CD4-positive, alpha-beta T cell treated with Interleukin-4 for 1 hour (primary cell): ENCODE results near the gene LSR.
"Not testable (repeated sequence)": the region's sequence is repeated elsewhere in the genome, so short reads cannot be mapped to it uniquely, and the experiment has no call there.

ENCODE experiments used
- DNase-seq, 2 donors: peaks; one replicate each; pipeline ENCODE4 v3.0.0-alpha.2; 2020 to 2022

Gene LSR

DNA sequence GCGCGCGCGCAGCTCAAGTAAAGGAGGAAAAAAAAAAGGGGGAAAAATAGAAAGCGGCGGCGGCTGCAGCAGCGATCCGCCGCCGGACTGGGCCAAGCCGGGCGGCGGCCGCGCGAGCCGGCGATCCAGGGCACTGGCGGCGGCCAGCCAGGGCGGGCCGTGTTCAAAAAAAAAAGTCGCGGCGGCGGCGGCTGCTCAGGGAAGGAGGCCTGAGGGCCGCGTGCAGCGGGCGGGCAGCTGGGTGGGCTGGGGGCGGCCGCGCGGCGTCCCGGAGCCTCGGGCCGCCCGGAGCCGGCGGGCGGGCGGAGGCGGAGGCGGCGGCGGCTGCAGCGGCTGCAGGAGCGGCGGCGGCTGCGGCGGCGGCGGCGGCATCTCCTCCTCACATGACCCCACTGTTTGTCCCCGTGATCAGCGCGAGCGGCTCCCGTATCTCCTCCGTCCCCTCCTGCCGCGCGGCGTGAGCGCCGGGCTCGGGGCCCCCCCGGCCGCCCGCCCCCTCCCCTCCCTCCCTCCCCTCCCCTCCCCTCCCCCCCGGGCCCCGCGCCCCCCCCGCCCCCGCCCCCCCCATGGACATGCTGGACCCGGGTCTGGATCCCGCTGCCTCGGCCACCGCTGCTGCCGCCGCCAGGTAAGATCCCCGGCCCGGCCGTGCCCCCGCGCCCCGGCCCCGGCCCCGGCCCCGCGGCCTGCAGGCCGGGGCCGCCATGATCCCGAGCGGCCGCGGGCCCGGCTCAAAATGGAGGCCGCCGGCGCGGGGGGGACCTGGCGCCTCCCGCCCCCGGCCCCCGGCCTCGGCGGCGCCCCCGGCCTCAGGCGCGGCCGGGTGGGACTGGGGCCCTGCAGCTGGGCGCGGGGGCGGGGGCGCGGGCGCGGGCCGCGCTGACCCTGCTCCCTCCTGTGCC is 20.0 kb downstream of the LSR start, which contains the start of gene USF2:
Gene USF2 (plus strand): TSS at position 427 of the 902 bp plus-strand sequence. CDS start 140 bp downstream, at position 567.
- DNase-seq = peak; percentile 63 to 72

DNA sequence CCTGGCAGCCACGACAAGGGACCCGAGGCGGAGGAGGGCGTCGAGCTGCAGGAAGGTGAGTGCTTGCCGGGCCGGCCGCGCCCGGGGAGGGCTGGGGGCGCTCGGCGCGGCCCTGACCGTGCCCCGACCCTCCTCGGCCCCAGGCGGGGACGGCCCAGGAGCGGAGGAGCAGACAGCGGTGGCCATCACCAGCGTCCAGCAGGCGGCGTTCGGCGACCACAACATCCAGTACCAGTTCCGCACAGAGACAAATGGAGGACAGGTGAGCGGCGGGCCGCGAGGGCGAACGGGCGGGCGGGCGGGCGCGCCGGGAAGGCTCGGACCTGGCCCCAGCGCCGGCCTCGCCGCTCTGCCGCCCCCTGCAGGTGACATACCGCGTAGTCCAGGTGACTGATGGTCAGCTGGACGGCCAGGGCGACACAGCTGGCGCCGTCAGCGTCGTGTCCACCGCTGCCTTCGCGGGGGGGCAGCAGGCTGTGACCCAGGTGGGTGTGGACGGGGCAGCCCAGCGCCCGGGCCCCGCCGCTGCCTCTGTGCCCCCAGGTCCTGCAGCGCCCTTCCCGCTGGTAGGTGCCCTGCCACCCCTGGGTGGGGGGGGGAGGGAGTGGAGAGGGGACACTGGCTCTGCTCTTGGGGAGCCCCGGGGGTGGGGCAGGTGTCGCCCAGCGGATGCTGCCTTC is 20.8 kb downstream of the LSR start:
- DNase-seq = peak; percentile 84 to 88

DNA sequence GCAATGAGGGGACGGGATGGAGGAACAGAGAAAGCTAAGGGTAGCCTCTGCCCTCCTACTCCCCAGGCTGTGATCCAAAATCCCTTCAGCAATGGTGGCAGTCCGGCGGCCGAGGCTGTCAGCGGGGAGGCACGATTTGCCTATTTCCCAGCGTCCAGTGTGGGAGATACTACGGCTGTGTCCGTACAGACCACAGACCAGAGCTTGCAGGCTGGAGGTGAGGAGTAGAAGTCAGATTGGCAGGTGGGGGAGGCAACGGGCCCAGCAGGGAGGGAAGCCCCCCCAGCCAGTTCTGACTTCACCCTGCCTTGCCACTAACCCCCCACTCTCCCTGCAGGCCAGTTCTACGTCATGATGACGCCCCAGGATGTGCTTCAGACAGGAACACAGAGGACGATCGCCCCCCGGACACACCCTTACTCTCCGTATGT is 21.6 kb downstream of the LSR start:
- DNase-seq = no peak

DNA sequence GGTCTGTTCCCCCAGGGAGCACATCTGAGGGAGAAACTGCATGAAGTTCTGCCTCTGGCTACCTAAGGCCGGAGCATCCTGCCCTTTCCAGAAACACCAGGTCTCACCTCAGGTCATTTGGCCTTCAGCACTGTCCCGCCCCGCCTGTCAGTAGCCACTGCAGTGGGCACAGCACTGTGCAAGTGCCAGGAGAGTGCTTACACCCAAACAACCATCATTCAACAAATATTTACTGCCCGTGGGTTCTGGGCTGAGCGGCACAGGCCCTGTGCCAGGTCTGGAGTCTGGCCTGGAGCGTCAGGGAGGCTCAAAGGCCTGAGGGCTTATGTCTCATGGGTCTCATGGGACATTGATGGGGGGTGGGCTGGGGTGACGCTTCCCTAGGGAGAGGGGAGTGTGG is 22.7 kb downstream of the LSR start:
- DNase-seq = no peak

DNA sequence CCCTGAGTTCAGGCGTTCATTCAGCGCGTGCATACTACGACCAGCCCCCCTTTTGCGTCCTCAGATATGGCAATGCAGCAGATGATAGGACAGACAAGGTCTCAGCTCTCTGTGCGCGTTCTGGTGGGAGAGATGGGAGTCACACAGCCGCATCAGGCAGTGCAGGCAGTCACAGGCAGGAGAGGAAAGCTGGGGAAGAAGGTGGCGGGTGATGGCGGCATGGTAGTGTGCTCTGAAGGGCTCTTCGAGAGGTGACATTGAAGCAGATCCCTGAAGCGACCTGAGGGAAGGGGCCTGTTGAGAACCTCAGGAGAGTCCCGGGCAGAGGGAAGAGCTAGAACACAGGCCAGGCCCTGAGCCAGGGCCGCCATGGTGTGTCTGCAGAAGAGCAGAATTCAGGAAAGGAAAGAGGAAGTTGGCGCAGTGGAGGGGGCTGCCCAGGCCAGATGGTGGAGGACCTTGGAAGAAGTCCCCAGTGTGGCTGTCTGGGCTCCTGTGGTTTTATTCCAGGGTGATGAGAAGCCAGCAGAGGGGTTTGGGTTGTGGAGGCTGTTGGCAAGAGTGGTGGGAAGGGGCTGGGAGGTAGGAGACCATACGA is 23.4 kb downstream of the LSR start:
- peak in 1 of 2 donors; percentile 30 for DNase-seq

DNA sequence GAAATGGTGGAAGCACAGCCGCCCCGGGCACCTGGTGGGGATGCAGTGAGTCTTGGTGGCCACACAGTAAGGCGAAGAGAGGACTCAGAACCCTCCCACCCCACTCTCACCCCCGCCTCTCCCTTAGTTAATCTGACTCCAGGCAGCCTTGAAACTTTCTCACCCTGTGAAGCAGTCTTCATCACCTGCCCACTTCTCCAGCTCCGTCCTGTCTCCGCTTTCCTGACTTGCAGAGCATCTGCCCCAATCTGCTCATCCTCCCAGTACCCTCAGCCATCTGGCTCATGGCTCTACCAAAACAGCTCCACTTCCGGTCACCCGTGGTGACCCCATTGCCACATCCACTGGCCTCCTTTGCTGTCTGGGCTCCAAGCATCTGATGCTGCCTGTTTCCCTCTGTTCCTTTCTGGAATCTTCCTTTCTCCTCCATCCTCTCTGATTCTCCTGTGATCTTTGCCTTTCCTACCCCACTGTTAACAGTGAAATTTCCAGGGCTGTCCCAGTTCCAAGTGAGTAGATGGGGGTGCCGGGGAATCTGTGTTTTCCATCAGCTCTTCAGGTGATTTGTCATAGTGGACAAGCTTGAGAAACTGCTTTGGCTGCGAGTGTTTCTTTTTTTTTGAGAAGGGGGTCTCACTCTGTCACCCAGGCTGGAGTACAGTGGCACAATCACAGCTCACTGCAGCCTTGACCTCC is 24.3 kb downstream of the LSR start:
- no peak for DNase-seq

DNA sequence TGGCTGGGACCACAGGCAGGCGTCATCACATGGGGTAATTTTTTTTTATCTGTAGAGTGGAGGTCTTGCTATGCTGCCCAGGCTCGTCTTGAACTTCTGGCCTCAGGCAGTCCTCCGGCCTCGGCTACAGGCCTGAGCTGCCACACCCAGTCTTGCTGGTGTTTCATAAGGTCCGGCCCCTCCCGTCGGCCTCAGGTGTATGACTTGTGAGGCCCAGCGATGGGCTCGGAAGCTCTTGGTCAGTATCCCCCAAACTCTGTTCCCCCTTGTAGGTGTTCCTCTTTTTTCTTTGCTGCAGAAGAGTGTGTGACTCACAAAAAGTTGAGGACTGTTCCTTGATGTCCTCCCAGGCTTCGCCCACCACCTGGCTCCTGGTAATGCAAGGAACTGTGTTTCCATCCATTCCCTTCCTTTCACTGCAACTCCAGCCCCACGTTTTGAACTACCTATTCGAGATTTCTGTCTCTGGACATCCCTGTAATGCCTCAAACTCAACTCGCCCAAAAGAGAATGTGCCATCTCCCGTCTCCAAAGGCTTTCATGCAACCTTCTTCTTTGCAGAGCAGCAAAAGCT is 25.0 kb downstream of the LSR start:
- DNase-seq = no peak

DNA sequence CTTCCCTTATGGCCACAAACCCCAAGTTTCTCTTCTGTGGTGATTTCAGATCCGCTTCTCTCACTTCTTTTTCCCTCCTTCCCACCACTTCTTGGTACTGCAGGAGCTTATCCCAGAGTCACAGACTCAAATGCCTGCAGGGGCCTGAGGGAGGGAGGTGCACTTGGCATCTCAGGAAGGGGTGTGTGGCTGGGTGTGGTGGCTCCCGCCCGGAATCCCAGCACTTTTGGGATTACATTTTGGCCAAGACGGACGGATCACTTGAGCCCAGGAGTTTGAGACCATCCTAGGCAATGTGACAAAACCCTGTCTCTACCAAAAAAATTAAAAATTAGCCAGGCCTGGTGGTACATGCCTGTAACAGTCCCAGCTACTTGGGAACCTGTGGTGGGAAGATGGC is 25.5 kb downstream of the LSR start:
- no peak for DNase-seq

DNA sequence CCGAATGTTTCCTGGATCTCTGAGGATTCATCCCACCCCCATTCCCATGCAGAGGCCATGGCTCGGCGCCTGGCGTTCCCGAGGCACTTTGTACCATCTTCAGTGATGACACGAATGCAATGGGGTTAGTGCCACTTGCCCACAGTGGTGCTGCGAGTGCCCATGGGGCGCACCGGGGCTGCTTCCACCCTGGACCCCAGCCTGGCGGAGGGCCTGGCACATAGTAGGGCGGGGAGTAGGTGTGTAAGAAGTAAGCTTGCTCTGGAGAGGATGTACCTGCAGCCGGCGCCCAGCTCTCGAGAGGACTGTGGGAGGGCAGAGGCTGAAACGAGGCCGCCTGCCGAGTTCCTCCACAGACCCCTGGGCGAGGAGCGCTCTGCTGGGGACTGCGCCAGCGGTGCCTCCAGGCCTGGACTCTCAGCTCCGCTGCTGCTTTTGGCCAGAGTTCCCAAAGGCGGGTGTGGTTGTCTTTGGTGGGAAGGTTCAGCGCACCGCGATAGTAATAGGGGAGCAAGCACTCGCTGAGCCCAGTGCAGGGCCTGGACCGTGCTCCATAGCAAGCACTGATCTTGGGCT is 28.0 kb downstream of the LSR start:
- no peak for DNase-seq

DNA sequence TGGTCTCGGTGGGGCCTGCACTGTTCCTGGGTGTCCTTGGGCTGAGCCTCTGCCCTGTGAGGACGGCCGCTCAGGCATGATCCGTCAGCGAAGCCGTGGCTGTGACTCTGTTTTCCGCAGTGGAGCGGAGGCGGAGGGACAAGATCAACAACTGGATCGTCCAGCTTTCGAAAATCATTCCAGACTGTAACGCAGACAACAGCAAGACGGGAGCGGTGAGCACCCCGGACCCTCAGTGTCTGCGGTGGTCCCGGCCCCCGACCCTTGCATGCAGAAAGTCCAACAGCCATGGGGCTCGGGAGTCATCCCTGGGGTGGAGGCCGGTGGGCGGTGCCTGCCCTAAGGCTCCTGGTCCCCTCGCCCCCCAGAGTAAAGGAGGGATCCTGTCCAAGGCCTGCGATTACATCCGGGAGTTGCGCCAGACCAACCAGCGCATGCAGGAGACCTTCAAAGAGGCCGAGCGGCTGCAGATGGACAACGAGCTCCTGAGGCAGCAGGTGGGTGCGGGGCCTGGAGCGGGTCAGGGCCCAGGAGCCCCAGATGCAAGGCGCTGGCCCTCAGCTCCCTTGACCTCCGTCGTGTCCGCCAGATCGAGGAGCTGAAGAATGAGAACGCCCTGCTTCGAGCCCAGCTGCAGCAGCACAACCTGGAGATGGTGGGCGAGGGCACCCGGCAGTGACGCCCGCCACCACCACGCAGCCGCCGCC is 29.9 kb downstream of the LSR start:
- DNase-seq = no peak

DNA sequence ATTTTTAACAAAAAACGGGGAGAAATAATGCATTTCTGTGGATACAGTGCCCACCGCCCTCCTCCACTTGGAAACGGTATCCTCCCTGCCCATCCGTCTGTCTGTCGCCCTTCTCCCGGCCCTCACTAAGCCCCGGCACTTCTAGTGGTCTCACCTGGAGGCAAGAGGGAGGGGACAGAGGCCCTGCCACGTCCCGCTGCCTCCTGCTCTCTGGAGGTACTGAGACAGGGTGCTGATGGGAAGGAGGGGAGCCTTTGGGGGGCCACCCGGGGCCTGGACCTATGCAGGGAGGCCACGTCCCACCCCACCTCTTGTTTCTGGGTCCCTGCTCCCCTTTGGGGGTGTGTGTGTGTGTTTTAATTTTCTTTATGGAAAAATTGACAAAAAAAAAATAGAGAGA is 30.6 kb downstream of the LSR start:
- no peak for DNase-seq

DNA sequence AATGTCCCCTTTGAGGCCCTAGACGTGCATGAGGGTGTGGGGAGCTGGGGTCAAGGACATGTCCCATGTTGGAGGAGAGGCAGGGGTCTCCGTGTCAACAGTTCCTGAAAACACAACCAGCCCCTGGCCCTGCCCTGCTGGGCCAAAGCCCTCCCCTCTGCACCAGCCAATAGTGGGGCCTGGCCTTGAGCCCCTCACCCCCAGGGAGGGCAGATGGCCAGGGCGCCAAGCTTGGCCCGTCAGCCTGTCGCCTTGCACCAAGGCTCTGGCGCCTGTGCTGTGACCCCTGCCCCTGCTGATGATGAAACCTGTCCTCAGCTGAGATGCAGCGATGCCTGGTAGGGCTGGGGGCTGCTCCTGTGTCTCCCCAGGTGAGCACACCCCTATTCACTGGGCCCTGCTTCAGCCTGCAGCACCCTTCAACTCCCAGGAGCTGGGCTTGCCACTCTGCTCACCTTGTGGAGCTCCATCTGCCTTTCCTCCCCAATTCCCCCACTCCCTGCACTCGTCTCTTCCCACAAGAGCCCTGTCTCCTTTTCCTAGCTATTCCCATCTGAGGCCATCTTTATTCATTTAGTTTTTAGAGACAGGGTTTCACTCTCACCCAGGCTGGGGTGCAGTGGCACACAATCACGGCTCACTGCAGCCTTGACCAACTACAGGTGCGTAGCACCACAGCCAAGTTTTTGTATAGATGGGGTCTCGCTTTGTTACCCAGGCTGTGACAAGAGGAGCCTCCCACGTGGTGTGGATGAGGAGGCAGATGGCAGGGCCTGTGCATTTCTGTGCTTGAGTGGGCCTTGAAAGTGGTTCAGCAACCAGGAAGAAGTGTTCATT is 31.4 kb downstream of the LSR start:
- no peak for DNase-seq

DNA sequence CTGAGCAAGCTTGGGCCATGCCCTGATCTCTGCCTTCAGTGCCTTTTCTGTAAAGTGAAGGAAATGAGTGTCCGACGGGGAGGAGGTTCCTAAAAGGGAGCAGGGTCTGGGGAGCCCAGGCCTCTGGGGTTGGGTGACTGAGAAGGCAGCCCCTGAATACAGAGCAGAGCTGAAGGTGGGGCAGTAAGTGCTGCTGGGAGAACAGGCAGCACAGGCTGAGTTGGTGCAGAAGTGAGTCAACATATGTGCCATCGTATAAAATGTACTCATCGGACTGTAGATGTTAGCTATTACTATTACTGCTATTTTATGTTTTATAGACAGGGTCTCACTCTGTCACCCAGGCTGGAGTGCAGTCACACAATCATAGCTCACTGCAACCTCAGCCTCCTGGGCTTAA is 32.5 kb downstream of the LSR start:
- no peak for DNase-seq

DNA sequence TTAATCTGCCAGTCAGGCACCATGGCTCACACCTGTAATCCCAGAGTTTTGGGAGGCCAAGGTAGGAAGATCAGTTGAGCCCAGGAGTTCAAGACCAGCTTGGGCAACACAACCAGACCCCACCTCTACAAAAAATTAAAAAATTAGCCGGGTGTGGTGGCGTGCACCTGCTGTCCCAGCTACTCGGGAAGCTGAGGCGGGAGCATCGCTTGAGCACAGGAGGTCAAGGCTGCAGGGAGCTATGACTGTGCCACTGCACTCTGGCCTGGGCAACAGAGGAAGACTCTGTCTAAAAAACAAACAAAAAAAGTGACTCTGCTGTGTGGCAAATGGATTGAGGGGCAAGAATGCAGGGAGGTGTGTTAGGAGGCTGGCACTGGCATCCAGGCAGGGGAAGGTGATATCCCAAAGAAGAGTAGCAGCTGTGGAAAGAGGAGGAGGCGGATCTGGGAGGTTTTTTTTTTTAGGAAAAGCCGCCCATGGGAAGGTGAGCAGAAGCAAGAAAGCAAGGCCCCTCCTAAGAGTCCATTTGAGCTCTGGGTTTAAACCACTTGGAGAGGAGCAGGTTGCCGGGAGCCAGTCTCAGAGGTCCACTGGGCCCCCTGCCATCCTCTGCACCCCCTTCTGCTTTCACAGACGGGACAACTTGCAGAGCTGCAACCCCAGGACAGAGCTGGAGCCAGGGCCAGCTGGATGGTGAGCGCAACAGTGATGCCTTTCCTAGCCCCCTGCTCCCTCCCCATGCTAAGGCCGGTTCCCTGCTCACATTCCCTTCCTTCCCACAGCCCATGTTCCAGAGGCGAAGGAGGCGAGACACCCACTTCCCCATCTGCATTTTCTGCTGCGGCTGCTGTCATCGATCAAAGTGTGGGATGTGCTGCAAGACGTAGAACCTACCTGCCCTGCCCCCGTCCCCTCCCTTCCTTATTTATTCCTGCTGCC is 35.6 kb downstream of the LSR start:
- DNase-seq = no peak

DNA sequence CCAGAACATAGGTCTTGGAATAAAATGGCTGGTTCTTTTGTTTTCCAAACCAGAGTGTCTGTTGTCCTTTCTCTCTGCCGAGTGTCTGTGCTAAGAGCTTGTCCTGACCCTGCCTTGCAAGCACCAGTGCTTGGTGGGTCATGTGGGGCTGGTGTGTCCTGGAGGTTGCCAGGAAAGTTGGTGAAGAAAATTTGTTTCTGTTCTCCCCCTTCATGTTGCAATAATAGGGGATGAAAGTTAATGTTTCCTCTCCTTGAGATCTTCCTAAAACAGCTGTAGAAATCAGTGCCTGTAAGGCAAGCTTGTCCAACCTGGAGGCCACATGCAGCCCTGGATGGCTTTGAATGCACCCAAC is 36.3 kb downstream of the LSR start:
- no peak for DNase-seq

DNA sequence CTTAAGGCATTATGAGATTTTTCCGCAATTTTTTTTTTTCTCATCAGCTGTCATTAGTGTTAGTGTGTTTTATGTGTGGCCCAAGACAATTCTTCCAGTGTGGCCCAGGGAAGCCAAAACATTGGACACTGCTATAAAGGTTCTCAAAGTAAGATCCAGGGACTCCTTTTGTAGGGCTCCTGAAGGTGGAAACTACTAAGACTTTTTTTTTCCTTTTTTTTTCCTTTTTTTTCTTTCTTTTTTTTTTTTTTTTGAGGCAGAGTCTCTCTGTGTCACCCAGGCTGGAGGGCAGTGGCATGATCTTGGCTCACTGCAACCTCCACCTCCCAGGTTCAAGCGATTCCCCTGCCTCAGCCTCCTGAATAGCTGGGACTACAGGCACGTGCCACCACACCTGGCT is 36.7 kb downstream of the LSR start:
- not testable (repeated sequence) for DNase-seq

DNA sequence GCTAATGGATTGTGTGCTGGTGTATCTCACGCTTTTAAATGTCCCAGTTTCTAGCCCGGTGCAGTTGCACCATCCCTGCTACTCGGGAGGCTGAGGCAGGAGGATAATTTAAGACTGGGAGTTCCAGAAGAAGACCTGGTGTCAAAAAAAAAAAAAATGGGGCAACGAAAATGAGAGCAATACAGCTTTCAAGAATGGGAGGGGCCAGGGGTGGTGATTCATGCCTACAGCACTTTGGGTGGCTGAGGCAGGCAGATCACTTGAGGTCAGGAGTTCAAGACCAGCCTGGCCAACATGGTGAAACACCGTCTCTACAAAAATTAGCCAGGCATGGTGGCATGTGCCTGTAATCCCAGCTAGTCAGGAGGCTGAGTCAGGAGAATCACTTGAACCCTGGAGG is 37.3 kb downstream of the LSR start:
- not testable (repeated sequence) for DNase-seq

DNA sequence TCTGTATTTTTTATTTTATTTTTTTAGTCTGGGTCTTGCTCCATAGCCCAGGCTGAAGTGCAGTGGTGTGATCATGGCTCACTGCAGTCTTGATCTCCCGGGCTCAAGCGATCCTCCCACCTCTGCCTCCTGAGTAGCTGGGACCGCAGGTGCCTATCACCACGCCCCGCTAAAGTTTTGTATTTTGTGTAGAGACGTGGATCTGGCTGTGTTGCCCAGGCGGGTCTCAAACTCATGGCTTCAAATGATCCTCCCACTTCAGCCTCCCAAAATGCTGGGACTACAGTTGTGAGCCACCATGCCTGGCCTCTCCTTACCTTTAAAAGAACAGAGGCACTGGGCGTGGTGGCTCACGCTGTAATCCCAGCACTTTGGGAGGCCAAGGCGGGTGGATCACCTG is 38.9 kb downstream of the LSR start:
- no peak for DNase-seq

DNA sequence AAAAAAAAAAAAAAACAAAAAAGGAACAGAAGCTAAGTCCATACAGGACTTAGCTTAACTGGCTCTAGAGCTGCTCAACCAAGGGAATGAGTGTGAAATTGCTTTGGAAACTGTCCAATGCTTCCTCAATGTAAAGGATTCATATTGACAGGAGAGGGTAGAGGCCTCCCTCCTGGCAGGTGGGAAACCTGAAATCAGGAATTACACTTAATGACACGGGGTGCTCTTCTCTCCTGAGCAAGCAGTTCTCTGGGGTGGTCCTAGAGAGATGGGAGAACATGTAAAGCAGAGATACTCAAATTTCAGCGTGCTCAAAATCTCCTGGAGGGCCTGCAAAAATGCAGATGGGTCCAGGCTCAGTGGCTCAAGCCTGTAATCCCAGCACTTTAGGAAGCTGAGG is 39.5 kb downstream of the LSR start:
- no peak for DNase-seq

DNA sequence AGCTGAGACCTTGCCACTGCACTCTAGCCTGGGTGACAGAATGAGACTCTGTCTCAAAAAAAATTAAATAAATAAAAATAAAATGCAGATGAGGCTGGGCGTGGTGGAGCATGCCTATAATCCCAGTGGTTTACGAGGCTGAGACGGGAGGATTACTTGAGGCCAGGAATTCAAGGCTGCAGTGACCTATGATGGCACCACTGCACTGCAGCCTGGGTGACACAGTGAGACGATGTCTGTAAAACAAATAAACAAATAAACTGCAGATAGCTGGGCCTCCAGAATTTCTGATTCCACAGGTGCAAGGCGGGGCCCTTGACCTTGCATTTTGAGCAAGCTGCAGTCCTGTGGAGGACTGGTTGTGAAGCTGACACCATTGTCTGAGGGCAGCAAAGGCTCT is 40.1 kb downstream of the LSR start:
- DNase-seq = no peak
